IPS-NIHi11 (cell line): ENCODE results near the gene PRKCH.

Source experiments
- DNase-seq: peaks from one replicate; pipeline ENCODE4 v3.0.0; 2012; ENCODE audit warnings: mixed read lengths, low spot score

Gene PRKCH

DNA sequence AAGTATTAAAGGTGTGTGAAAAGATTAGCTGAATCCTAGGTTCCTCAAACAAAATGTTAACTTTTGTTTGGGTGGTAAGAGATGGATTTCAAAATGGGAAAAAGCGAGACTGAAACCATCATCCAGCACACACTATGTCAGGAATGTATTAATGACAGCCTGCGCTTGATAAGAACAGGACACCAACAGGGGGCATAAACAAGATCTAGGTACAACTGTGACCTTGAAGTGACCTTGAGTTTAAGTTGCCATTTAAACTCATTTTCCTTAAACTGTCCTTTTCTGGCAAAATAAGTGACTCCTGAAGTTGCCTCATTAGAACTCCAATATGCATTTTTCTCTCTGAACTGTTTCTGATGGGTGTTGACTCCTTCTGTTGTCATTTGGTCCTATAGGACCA lies 17.1 kb downstream of the PRKCH start:
- DNase-seq: no peak

- no peak for DNase-seq
Measured at GRCh38 chr14:61341275-61342206, 20.2 kb downstream of the PRKCH start.

- DNase-seq: no peak
Measured at GRCh38 chr14:61342486-61342885, 21.1 kb downstream of the PRKCH start.

GRCh38 chr14:61342932-61343331 lies 21.6 kb downstream of the PRKCH start:
- DNase-seq: no peak

DNA sequence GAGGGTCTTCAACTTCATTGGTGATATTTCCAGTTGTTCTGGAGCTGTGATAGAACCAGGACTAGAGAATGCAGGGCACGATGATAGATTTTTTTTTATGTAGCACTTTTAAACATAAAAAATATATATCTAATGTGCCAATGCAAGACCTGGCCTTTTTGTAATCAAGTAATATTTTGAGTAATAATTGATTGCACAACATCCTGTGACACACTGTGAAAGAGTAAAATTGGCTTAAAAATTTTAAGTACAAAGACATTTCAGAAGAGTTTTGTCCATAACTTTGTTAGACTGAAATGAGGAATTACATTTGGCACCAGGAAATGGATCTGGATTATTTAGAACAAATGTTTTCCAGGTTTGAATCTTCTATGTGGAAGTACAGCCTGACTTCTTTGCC lies 22.1 kb downstream of the PRKCH start:
- no peak for DNase-seq

GRCh38 chr14:61343991-61344405 lies 22.6 kb downstream of the PRKCH start:
- no peak for DNase-seq

- no peak for DNase-seq
Measured at GRCh38 chr14:61344437-61345150, 23.2 kb downstream of the PRKCH start.

DNA sequence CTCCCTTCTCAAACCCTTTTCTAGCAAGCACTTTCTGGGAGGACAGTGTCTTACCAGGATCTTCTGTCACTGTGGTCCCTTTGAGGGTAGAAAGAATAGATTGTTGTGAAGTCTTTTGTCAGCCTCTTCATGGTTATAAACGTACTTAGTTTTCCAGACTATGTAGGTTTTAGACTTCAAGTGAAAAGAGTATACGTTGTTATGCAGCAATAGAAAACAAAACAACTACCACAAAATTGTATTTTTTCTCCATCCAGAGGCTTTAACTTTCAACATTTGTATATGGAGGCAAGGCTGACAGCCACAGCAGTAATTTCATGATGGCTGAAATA lies 23.7 kb downstream of the PRKCH start:
- no peak for DNase-seq

DNA sequence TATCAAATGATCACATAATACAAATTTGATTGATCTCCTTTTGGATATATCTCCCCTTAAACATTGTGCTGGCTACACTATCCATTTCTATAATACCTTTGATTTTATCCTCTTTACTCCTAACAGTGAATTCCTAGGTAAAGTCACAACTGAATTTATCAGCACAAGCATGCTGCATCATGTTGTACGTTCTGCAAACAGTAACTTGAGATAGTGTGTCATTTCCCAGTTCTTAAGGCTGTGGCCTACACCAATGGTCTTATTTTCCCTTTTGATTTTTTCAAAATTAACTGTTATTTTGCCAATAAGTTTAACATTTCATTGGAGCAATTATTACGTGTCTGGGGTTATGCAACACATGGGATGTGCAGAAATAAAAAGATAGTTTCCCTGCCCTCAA lies 24.8 kb downstream of the PRKCH start:
- DNase-seq: no peak

DNA sequence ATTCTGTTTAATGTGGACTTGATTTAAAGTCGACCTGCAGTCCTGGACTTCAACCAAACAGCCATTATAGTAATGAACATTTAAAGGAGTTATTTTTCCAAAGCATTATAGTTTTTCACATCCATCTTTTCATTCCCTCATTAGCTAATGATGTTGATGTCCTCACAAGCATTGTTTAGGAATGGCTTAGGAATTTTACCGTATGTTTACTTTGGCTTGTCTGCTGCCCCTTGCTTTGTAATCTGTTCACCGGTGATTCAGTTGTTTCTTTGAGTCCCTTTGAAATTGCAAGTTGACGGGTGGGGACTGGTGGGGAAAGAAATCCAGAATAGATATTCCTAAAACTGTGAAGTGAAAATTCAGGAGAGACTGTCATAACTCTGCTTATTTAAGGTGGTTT lies 25.4 kb downstream of the PRKCH start:
- DNase-seq: no peak

DNA sequence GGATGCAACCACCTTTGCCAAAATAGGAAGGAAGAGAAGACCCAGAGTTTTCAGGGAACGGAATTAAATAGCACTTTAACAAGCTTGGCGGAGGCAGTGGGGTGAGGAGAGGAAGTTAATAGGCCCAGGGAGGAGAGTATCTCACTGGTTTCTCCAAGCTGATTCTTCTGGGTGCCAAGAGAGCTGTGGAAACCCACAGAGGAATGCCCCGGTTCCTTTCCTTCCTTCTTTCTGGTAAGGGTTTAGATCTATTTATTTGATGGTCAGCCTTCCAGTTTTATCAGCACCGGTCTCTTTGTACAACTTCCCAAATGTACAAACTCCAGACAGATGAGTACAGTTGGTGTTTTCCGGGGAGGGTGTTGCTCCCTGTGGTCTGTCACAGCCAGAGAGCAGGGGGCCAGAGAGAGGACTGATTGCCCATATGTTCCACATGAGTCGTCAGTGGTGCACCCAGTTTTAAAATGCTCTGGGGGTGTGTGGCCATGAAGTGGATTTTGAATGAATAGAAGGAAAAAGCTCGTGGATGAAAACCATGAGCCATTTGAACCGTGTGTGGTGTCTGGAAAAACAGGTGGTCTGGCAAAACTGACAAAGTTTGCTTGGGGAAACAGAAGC lies 26.6 kb downstream of the PRKCH start:
- no peak for DNase-seq

DNA sequence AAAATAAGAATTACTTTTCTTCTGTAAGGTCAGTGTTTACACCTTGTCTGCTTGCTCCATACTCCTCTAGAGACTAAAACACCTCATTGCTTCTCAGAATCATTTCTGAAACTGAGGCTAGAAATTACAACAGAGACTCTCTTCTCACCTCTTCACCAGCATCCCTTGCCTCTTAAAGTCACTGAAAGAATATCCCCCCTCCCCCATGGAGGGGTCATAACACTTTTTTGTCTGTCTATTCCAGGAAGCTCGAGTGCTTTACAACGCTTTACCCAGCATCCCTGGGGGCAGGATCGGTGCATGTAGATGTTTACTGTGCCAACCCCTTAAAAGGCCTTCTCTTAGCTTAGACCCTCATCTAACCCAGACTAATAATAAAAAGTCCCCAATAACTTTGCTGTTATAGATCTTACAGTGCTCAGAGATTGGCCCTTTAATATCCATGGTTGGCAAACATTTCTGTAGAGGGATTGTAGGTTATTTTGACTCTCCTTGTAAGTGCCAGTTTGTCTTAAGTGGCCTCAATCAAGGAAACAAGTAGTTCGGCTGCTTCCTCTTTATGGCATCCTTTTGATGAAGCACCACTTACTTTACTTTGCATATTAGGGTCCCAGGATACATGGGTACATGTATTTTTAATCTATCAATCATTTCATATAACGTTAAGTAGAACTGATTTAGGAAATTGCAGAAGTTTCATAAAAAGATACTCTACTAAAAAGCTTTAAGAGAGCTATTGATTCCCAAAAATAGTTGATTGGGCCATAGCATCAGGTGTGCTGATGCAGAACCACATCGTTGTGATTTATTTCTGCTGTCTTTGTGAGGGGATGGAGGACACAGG lies 29.3 kb downstream of the PRKCH start:
- no peak for DNase-seq

DNA sequence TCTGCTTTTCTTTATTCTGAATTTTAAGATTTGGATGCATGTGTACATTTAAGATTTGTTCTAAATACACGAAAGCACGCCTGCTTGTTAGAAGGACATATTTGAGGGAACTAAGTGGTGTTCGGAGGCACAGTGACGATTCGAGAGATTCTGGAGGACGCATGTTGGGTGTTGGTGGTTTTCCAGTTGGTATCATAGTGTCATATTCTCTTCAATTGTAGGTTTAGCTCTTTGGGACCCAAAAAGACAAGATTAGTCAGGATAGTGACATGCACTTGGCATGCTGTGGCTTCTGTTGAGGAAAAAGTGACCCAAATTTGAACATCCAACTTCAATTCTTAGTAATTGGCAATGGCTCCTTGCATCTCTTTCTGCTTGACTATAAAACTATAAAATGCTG lies 30.1 kb downstream of the PRKCH start:
- DNase-seq: no peak

DNA sequence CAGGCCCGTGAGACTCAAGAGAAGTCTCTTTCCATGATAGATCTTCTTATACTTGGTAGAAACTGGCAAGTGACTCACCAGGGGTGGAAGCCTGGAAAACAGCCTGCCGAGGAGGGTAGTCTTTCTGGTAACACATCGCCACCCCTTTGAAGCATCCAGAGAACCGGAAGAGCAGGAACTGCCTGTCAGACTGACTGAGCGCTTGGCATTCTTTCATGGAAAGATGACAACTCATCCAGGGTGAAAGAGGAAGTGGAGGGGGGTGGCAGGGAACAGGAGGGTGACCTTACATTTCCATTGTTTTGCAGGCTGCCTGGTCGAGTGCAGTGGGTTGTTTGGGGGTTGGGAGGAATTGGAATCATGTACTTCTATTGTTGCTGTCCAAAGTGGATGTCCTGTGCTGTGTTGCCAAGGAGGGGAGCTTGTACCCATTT lies 34.5 kb downstream of the PRKCH start:
- peak; percentile 62 for DNase-seq

DNA sequence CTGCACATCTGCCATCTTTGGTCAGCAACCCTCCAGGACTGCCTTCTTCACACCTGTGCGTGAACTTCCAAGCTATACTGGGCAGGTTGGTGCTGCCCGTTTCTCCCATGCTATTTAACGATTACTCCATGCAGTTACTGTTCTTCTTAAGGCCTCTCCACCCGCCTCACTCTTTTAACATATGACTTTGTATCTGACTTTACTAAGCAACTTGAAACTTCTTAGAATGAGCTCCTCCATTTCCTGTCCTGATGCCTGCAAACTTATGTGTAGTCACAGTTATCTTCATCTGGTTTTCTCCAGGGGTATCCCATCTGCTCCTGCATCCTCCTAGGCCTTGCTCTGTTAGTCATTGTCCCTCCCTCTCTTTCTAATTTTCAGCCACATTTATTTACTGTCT lies 35.7 kb downstream of the PRKCH start:
- DNase-seq: no peak

DNA sequence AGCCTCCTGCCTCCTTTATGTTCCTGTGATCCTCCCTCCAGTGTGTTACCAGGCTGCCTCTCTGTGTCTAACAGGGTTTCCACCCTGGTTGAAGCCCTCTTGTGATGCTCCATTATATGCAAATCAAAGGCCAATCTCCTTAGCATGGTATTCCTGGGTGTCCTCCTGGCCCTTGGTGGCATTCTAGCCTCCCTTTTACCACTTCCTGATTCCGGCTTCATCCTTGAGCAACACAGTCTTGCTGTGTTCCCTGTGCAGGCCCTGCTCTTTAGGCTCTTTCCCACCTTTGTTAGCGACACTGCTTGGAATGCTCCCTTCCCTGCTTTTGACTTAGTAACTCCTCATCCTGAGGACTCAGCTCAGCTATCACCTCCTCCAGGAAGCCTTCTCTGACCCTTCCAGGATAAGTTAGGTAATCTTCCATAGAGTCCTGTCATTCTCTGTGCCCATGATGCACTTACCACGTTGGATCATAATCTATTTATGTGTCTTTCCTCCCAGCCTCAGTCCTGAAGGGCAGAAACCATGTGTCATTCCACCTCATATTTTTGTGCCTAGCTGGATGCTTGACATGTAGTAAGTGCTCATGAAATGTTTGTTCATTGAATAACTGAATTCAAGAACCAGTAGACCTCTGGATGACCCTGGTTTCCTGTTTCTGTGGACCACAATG lies 37.3 kb downstream of the PRKCH start:
- DNase-seq: no peak

DNA sequence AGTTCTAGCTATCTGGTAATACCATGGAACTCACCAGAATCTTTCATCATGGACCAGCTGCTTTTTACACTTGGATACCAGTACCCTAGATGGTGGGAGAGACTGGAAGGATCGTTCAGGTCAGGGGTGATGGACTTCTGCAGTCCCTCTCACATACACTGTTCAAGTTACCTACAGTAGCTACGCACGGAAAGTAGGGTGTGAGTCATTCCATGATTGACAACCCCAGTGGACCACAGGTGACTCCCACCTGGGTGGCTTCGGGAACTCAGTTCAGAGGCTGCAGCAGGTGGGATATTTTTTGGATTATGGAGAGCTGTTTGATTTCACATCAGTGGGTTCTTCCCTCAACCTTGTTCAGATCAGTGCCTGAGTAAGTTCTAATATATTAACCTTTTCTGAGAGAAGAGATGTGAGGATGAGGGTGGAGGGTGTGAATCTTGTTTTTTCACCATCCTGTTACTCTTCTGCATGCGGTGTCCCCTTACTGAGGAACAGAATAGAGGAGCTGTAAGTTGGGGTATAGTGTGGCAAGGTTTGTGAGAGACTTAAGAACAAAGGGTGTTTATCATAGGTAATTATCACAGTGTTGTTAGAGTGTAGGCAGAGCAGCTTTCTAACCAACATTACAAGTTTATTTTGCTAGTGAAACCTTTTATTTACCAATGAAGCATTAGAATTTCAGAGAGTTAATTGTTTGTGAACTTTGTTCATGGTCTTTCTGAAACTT lies 39.6 kb downstream of the PRKCH start:
- DNase-seq: no peak

DNA sequence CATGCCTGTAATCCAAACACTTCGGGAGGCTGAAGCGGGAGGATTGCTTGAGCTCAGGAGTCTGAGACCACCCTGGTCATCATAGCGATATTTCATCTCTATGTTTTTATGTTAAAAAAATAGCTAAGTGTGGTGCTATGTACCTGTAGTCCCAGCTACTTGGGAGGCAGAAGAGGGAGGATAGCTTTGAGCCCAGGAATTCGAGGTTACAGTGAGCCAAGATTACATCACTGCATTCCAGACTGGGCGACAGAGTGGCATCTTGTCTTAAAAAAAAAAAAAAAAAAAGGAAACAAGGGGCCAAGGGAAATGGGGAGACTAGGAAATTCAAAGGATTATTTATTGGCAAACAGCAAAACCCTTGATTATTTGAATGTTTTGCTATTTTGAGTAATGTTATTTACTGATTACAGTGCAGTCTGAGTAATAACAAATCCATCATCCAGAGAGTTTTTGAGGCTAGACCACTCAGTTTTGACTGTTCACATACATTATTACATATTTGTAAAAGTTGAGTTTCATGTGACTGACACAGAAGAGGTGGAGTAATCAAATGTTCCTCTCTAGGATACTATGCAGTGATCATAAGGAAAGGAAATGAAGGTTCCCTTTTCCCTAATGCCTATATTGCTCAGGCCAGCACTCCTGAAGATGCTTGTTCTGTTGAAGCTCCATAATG lies 40.8 kb downstream of the PRKCH start:
- DNase-seq: no peak

- no peak for DNase-seq
Measured at GRCh38 chr14:61364243-61364642, 42.9 kb downstream of the PRKCH start.

GRCh38 chr14:61365667-61366212 lies 44.4 kb downstream of the PRKCH start:
- DNase-seq: no peak
